ENCODE data around the gene LEFTY2. TPM values are rescaled to one million over a fixed set of nuclear protein-coding genes. Genes with fewer than 3 reads are reported as not detected.
A peak's percentile ranks its signal among the peaks of the same experiment; 100 is the strongest.

The LEFTY2 gene
- total RNA-seq, 1 experiment from 2014 or later: not detected

DNA sequence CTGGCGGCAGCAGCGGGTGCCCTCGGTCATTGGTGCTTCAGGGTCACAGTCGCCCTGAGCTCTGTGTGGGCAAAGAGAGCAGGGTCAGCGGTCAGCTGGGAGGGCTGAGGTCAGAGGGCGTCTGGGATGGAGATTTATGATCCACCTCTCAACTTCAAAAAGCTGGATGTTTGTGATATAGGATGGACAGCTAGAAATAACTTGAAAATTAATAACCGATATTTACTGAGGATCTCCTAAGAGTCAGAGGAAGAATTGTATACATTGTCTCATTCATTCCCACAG is 54.0 kb downstream of the LEFTY2 start:
- ChIA-PET CTCF (no interaction called here), POLR2A (ENCODE audit: unreplicated experiment) (no interaction called here)
- BruUV-seq (replicated peaks): no TSS peak
- intact Hi-C loops (cut with micrococcal nuclease): no loop called here
- Histone ChIP-seq H3F3A (ENCODE audit: low read length, unreplicated experiment) (no peaks in the 10 kb centered on the region), H3K9ac (ENCODE audit: low read length) (no peak overlapping the region), H4K20me1 (ENCODE audit: low read length) (no peaks in the 10 kb centered on the region), H3K9me3 (ENCODE audit: low read length) (no peaks in the 10 kb centered on the region), H3K79me2 (ENCODE audit: low read length) (peaks cover 11% of the 10 kb centered on the region), H3K4me1 (ENCODE audit: insufficient read depth, low read length) (peaks cover 61% of the 10 kb centered on the region), H3K27me3 (ENCODE audit: low read length) (no peaks in the 10 kb centered on the region), H3K4me2 (ENCODE audit: low read length) (peak overlapping the region; percentile 61), H3K9me2 (replicated peaks; ENCODE audit: low read length) (no peaks in the 10 kb centered on the region), H3K27ac (ENCODE audit: low read length) (peak overlapping the region; percentile 77; the same call in 1 of the 2 replicates), H2AFZ (ENCODE audit: low read length) (no peak overlapping the region), H3K4me3 (ENCODE audit: low read length) (no peak overlapping the region), H3K36me3 (ENCODE audit: low read depth, low read length) (no peaks in the 10 kb centered on the region)
- TF ChIP-seq EZH2 (IDR thresholded peaks at IDR 0.05; ENCODE audit: low read length, unreplicated experiment) (no peak), EZH2phosphoT487 (IDR thresholded peaks at IDR 0.05; ENCODE audit: borderline replicate concordance, low read length) (no peak)
- TF ChIP-seq, protein P1, sequence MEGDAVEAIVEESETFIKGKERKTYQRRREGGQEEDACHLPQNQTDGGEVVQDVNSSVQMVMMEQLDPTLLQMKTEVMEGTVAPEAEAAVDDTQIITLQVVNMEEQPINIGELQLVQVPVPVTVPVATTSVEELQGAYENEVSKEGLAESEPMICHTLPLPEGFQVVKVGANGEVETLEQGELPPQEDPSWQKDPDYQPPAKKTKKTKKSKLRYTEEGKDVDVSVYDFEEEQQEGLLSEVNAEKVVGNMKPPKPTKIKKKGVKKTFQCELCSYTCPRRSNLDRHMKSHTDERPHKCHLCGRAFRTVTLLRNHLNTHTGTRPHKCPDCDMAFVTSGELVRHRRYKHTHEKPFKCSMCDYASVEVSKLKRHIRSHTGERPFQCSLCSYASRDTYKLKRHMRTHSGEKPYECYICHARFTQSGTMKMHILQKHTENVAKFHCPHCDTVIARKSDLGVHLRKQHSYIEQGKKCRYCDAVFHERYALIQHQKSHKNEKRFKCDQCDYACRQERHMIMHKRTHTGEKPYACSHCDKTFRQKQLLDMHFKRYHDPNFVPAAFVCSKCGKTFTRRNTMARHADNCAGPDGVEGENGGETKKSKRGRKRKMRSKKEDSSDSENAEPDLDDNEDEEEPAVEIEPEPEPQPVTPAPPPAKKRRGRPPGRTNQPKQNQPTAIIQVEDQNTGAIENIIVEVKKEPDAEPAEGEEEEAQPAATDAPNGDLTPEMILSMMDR (conservative IDR thresholded peaks at IDR 0.05; ENCODE audit: low read depth, low read length): no peak
- ATAC-seq: no peak
- DNase-seq: no peak

Small RNA genes within 50 kb of the gene (microRNA-seq; reads per million reads assigned to microRNA genes)
- 2.3 reads per million for gene MIR6741 (ENCODE audit: unreplicated experiment)

Other genes with a start within 250 kb of the LEFTY2 start
- 241 and 306 TPM in 2 replicates for gene SRP9, start 163.4 kb downstream of the LEFTY2 start, total RNA-seq (2014; rRNA removed)
- gene EPHX1, start 131.1 kb downstream of the LEFTY2 start, total RNA-seq (2014; rRNA removed): 54.6 and 69.2 TPM in 2 replicates
- gene TMEM63A, start 58.8 kb downstream of the LEFTY2 start, total RNA-seq (2014; rRNA removed): 47.5 and 59.3 TPM in 2 replicates
- gene LEFTY1, start 52.1 kb downstream of the LEFTY2 start, total RNA-seq (2014; rRNA removed): not detected in 2 replicates
- gene PYCR2, start 17.0 kb downstream of the LEFTY2 start, total RNA-seq (2014; rRNA removed): 57.7 and 69.0 TPM in 2 replicates
- 26.1 and 30.2 TPM in 2 replicates for gene SDE2, start 58.1 kb upstream of the LEFTY2 start, total RNA-seq (2014; rRNA removed)
- 196 and 273 TPM in 2 replicates for gene H3-3A, start 121.5 kb upstream of the LEFTY2 start, total RNA-seq (2014; rRNA removed)
- 62.2 and 62.9 TPM in 2 replicates for gene ACBD3, start 245.5 kb upstream of the LEFTY2 start, total RNA-seq (2014; rRNA removed)

Measured in PC-3 (cell line).